HUES64 (cell line): ENCODE measurements around the gene SPINT1.
A peak's percentile ranks its signal among the peaks of the same experiment; 100 is the strongest.

ENCODE experiments used
- H3K27ac ChIP-seq: 2 replicates; pipeline ENCODE4 v1.7.0; 2013; ENCODE audit warnings: low read depth, low read length, inconsistent platforms
- H3K27me3 ChIP-seq: 2 replicates; pipeline ENCODE4 v1.6.1; 2013; ENCODE audit warnings: mild to moderate bottlenecking, low read length; ENCODE audit not compliant: insufficient read depth
- H3K36me3 ChIP-seq: 2 replicates; pipeline ENCODE4 v1.6.1; 2013; ENCODE audit warnings: mild to moderate bottlenecking, low read length; ENCODE audit not compliant: insufficient read depth
- H3K4me1 ChIP-seq: 2 replicates; pipeline ENCODE4 v1.6.1; 2013; ENCODE audit warnings: mild to moderate bottlenecking, low read length, moderate library complexity; ENCODE audit not compliant: insufficient read depth
- H3K4me3 ChIP-seq: 2 replicates; pipeline ENCODE4 v1.5.1; 2013; ENCODE audit warnings: mild to moderate bottlenecking, low read length, moderate library complexity
- H3K9ac ChIP-seq: 2 replicates; pipeline ENCODE4 v1.6.1; 2013; ENCODE audit warnings: mild to moderate bottlenecking, low read depth, low read length
- H3K9me3 ChIP-seq: 2 replicates; pipeline ENCODE4 v1.6.1; 2013; ENCODE audit warnings: low read depth, low read length; ENCODE audit not compliant: insufficient read depth
- WGBS: fragments of 150-250, 120-280 bp; methylation state at CpG from one replicate; pipeline ENCODE4 v1.1.7; 2013; ENCODE audit warnings: missing lambda C conversion rate; 5-methylcytosine and 5-hydroxymethylcytosine counted together

Gene SPINT1

DNA sequence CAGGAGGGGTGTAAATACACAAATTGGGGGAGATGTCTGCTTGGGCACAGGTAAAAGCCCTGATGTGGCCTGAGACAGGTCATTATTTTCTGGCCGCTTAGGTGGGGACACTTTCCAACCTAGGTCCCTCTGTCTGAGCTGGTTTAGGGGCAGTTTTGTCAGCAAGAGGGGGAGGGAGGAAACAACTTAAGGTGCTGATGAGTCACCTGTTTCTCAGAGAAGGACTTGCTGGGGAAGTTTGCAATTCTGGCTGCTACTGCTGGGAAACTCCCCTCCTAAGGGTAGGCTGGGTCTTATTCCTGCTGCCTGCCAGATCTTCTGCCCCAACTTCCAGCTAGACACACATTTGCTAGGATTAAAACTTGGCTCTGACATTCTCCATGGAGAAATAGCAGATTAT lies 34.9 kb downstream of the SPINT1 start:
- H3K4me1 ChIP-seq: 0 out of 2 replicates have a peak, but pooled peaks cover 6% of the 10 kb centered on the region
- H3K27me3 ChIP-seq: peaks cover 9% of the 10 kb centered on the region
- no peak overlapping the region for H3K27ac ChIP-seq
- H3K9me3 ChIP-seq: 0 out of 2 replicates have a peak, but pooled peaks cover 2% of the 10 kb centered on the region
- 63% methylated on average over 1 of the region's 1 CpG for WGBS
- H3K4me3 ChIP-seq: no peak overlapping the region
- H3K9ac ChIP-seq: no peak overlapping the region
- no peaks in the 10 kb centered on the region for H3K36me3 ChIP-seq

DNA sequence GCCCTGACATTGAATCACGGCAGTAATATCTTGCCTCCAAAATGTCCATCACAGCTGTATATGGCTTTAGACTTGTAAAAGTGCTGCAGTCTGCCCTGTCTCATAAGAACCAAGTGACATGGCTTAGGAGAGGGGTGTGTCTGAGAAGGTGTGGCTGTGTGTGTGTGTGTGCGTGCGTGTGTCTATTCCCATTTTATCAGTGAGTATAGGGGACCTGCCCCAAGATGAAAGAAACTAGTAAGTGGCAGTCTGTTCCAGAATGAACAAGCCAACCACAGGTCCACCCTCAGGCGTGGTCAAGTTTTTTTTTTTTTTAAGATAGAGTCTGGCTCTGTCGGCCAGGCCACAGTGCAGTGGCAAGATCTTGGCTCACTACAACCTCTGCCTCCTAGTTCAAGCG lies 35.8 kb downstream of the SPINT1 start:
- peaks cover 3% of the 10 kb centered on the region; the same call in 1 of the 2 replicates for H3K27me3 ChIP-seq
- H3K4me3 ChIP-seq: no peak overlapping the region
- WGBS: 87% methylated on average over 6 of the region's 6 CpGs
- H3K9me3 ChIP-seq: 0 out of 2 replicates have a peak, but pooled peaks cover 2% of the 10 kb centered on the region
- H3K27ac ChIP-seq: no peak overlapping the region
- H3K9ac ChIP-seq: no peak overlapping the region
- H3K4me1 ChIP-seq: 0 out of 2 replicates have a peak, but pooled peaks cover 6% of the 10 kb centered on the region
- no peaks in the 10 kb centered on the region for H3K36me3 ChIP-seq

DNA sequence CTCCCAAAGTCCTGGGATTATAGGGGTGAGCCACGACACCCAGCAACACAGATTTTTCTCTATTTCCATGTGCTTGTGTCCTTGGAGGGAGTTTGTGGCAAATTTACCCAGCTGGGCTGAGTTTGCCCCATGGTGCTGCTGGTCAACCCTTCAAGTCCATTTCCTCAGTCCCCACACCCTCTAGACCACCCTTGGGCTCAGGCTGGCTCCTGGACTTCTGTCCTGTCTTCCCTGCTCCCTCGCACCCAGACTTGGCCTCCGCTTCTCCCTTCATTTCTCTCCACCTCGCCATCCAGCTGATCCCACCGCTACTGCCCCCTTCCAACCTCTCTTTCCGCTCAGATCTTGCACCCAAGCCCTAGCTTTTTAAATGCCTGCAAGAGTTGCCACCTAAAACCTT lies 37.5 kb downstream of the SPINT1 start:
- Histone ChIP-seq H3K4me3 (no peak overlapping the region), H3K36me3 (no peaks in the 10 kb centered on the region), H3K9me3 (0 out of 2 replicates have a peak, but pooled peaks cover 2% of the 10 kb centered on the region), H3K4me1 (0 out of 2 replicates have a peak, but pooled peaks cover 6% of the 10 kb centered on the region), H3K27ac (no peak overlapping the region), H3K27me3 (no peaks in the 10 kb centered on the region), H3K9ac (no peak overlapping the region)
- 96% methylated on average over 6 of the region's 6 CpGs for WGBS

DNA sequence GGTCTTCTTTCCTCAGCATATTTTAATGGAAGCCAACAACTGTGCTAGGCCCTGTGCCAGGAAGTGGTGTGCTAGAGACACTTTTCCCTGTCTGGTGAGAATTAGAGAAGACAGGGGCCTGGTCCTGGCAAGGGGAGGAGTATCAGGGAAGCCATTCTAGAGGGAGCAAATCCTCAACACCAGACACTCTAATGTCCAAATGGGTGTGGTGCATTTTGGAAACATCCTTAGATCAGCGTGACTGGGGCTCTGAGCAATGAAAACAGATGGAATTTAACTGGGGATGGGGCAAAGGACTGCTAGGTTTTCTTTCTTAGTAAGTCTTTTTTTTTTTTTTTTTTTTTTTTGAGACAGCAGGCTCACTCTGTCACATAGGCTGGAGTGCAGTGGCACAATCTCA lies 42.7 kb downstream of the SPINT1 start:
- Histone ChIP-seq H3K9me3 (0 out of 2 replicates have a peak, but pooled peaks cover 2% of the 10 kb centered on the region), H3K27me3 (no peaks in the 10 kb centered on the region), H3K4me1 (no peaks in the 10 kb centered on the region), H3K9ac (no peak overlapping the region), H3K4me3 (no peak overlapping the region), H3K36me3 (no peaks in the 10 kb centered on the region), H3K27ac (no peak overlapping the region)
- 86% methylated on average over 1 of the region's 1 CpG for WGBS

DNA sequence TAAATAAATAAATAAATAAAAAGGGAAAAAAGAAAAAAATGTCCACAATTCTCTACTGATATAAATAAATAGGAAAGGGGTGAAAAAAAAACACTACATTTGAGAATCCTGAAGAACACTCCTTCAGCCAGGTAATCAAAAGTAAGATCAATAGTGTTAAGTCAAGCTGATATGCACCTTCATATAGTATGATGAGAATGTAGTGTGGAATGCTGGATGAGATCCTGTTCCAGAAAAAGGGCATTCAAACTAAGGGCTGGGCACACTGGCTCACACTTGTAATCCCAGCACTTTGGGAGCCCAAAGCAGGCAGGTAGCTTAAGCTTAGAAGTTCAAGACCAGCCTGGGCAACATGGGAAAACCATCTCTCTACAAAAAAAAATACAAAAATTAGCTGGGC lies 45.3 kb downstream of the SPINT1 start:
- Histone ChIP-seq H3K27me3 (peaks cover 8% of the 10 kb centered on the region), H3K9me3 (no peaks in the 10 kb centered on the region), H3K4me3 (no peak overlapping the region), H3K4me1 (no peaks in the 10 kb centered on the region), H3K27ac (no peak overlapping the region), H3K36me3 (no peaks in the 10 kb centered on the region), H3K9ac (no peak overlapping the region)

DNA sequence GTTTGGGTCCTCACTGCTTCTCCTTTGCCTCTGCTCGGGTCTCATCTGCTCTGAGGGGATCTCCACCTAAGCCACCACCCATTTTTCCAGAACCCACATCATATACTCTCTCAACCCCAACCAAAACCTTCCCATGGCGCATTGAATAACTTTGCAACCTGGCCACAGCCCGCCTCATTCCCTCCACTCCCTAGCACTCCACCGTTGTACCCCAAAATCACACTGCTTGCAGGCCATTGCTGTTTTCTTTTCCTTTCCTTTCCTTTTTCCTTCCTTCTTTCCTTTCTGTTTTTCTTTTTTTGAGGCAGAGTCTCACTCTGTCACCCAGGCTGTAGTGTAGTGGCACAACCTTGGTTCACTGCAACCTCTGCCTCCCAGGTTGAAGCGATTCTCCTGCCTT lies 47.3 kb downstream of the SPINT1 start:
- WGBS: 93% methylated on average over 5 of the region's 5 CpGs
- H3K27me3 ChIP-seq: peaks cover 8% of the 10 kb centered on the region
- H3K9me3 ChIP-seq: no peaks in the 10 kb centered on the region
- H3K9ac ChIP-seq: no peak overlapping the region
- no peak overlapping the region for H3K27ac ChIP-seq
- H3K4me3 ChIP-seq: no peak overlapping the region
- H3K36me3 ChIP-seq: peaks cover 4% of the 10 kb centered on the region
- no peaks in the 10 kb centered on the region for H3K4me1 ChIP-seq

DNA sequence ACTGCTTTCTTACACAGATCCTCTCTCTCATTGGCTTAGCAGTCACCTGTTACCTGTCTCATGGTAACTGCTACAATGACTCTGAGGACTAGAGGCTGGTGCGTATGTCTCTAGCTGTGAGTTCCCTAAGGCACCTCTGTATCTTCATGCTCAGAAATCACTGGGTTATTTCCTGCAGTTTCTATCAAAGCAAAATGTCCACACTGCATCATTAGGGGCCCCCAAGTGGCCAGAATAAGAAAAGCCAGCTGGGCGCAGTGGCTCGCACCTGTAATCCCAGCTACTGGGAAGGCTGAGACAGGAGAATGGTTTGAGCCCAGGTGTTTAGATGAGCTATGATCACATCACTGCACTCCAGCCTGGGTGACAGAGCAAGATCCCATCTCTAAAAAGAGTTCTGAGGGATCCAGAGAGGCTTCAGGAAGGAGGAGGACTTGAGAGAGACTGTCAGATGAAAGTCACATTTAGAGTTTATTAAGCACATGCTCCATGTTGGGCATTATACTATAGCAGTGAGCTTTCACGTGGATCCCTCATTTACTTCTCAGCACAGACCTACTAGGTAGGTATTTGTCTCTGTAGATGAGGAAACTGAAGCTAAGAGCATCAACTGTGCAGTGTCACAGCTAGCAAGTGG lies 48.1 kb downstream of the SPINT1 start:
- H3K36me3 ChIP-seq: peaks cover 10% of the 10 kb centered on the region
- H3K9me3 ChIP-seq: no peaks in the 10 kb centered on the region
- H3K4me3 ChIP-seq: no peak overlapping the region
- WGBS: 54% methylated on average over 4 of the region's 4 CpGs
- H3K27ac ChIP-seq: no peak overlapping the region
- no peaks in the 10 kb centered on the region for H3K4me1 ChIP-seq
- H3K27me3 ChIP-seq: peaks cover 8% of the 10 kb centered on the region
- no peak overlapping the region for H3K9ac ChIP-seq

DNA sequence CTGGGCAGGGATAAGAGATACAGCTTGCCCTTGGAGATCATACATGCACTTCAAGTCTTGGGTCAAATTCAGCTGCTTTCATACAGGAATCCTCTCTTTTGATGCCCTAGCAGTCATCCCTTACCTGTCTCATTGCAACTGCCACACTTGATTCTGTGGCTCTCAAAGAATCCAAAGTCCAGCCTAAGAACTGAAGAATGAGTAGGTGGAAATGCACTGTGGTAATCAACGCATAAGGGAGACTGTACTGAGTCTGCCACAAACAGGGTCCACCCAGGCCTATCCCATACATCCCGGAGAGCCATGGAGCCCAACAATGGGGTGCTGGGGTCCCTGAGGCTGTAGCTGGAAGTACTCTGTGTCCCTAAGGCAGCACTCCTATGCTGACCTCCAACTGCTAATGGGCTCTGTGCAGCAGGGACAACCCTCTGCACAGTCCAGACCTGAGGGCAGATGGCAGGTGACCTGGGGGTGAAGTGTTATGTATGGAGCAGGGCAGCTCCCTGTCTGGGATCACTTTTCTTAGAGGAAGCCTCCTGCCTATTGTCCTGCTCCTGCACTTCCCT lies 48.7 kb downstream of the SPINT1 start:
- Histone ChIP-seq H3K36me3 (peaks cover 15% of the 10 kb centered on the region), H3K27me3 (peaks cover 8% of the 10 kb centered on the region), H3K4me1 (no peaks in the 10 kb centered on the region), H3K9me3 (no peaks in the 10 kb centered on the region), H3K4me3 (no peak overlapping the region), H3K9ac (no peak overlapping the region), H3K27ac (no peak overlapping the region)
- WGBS: 86% methylated on average over 2 of the region's 2 CpGs

DNA sequence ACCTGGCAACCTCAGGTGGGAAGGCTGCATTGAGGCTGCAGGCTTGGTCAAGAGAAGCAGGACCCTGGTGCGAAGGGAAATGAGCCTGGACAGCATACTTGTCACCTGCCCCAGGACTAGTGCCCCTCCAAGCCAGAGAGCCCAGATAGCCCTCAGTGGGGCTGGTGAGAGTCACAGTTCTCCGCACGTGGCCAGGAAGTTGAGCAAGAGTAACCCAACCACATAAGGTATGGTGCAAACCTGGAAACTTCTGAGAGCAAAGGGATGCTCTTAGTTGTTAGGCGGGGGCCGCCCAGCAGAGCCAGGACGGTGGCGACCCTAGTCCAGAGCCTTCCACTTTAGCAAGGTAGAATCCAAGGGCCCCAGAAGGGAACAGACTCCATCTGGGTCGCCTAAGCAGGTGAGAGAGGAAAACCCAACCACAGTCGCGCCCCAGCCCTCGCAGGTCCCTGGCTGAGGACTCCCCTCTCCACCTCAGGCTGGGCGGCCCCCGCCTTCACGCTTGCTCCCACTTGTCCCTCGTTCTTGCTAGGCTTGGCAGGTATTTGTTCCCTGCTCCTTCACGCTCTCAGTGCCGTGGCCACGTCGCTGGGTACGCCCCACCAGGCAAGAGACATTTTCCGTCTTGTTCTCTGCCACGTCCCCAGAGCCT lies 49.3 kb downstream of the SPINT1 start:
- Histone ChIP-seq H3K4me3 (peak overlapping the region; percentile 94; the same call in 1 of the 2 replicates), H3K9me3 (no peaks in the 10 kb centered on the region), H3K9ac (no peak overlapping the region), H3K4me1 (no peaks in the 10 kb centered on the region), H3K36me3 (peaks cover 18% of the 10 kb centered on the region), H3K27ac (no peak overlapping the region), H3K27me3 (peaks cover 8% of the 10 kb centered on the region)
- WGBS: 90% methylated on average over 22 of the region's 22 CpGs

DNA sequence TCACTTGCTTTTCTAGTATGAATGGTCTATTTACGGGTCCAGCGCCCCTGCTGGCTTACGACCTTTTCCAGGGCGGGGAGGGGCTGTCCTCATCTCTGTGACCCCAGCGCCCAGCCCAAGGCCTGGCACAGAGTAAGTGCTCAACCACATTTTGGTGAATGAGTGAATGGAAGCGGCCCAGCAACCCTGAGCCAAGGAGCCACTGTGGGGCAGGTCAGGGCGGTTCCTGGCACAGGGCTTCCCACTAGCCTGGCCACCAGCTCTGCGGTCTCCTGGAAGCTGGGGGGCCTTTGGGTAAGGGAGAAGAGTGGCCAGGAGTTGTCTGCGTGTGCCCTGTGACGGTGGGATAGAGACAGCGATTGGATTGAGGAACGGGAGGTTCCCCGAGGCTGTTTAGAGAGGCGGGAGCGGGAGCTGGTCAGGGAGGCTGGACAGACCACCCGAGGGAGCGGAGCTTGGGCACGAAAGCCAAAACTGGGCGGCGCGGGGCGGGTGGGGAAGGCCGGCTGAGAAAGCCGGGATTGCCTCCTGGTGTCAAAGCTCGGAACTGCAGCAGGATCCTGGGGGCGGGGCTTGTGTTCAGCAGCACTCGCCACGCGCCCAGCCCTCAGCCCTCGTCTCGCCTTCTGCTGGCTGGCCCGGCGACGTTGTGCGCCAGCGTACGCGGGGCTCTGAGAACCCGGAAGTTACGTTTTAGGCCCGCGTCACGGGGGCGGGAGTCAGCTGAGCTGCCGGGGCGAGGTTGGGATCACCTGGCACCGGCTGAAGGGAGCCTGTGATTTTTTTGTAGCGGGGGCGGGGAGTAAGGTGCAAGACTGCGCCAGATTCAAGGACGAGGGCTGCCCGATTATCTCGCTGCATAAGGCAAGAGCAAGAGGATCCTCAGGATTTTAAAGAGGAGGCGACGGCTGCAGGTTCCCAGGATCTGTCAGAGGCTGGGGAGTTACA lies 50.2 kb downstream of the SPINT1 start, which contains the start of gene VPS18:
Gene VPS18, plus strand, starts transcription at position 718 of the 948 bp plus-strand sequence. CDS start 319 bp downstream, outside the sequence.
- Histone ChIP-seq H3K9me3 (no peaks in the 10 kb centered on the region), H3K36me3 (peaks cover 26% of the 10 kb centered on the region), H3K4me1 (no peaks in the 10 kb centered on the region), H3K27me3 (peaks cover 8% of the 10 kb centered on the region), H3K27ac (peak within 1 kb of the TSS; percentile 86), H3K9ac (peak within 1 kb of the TSS; percentile 88), H3K4me3 (peak within 1 kb of the TSS; percentile 94)
- WGBS: 6% methylated on average over 55 of the region's 55 CpGs
